AG09319 (cell line): Measurements from ENCODE around the gene CHCHD5.

Source experiments
- DNase-seq: peaks from one replicate; pipeline ENCODE4 v3.0.0-alpha.2; 2010; ENCODE audit warnings: low read depth; ENCODE audit errors: extremely low read depth
- TF ChIP-seq, protein P1 (sequence below): IDR thresholded peaks from 2 replicates; pipeline ENCODE4 v1.5.1; 2011; ENCODE audit warnings: low read depth, mild to moderate bottlenecking, inconsistent platforms, low read length, moderate library complexity

CHCHD5 gene

DNA sequence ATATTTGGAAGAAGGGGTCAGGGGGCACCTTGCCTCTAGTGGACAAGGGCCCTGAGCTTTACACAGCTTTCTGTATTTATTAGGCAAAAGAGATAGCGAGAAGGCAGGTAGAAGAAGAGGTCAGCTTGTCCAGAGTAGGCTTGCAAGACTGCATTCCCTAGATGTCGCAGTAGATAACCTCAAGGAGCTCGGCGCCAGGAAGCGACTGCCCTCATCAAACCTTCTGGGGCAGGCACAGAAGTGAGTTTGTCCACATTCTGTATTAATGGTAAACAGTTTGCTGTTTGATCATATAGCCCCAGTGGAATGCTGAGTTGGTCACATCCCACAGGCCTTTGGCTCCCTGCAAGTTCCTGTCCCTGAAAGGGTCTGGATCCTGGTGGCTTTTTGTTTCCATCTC lies 7.0 kb downstream of the CHCHD5 start:
- TF ChIP-seq, protein P1, sequence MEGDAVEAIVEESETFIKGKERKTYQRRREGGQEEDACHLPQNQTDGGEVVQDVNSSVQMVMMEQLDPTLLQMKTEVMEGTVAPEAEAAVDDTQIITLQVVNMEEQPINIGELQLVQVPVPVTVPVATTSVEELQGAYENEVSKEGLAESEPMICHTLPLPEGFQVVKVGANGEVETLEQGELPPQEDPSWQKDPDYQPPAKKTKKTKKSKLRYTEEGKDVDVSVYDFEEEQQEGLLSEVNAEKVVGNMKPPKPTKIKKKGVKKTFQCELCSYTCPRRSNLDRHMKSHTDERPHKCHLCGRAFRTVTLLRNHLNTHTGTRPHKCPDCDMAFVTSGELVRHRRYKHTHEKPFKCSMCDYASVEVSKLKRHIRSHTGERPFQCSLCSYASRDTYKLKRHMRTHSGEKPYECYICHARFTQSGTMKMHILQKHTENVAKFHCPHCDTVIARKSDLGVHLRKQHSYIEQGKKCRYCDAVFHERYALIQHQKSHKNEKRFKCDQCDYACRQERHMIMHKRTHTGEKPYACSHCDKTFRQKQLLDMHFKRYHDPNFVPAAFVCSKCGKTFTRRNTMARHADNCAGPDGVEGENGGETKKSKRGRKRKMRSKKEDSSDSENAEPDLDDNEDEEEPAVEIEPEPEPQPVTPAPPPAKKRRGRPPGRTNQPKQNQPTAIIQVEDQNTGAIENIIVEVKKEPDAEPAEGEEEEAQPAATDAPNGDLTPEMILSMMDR, result no peak

DNA sequence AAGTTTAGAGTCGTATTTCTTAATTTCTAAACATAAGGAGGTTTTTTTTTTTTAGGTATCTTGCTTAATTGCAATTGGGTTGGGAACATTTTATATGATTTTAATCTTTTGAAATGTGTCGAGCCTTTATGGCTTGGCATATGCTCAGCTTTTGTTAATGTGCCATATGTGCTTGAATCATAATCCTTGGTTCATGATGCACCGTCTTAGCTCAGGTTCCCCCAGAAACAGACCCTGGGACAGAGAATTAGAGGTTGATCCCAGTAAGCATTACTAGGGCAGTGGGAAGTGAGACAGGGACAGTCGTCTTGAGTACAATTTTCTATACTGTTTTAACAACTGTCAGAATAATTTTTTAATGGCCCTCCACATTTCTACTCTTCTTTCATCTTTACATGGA lies 9.3 kb downstream of the CHCHD5 start:
- TF ChIP-seq, protein P1, result no peak
- DNase-seq, result no peak

More for the DNA sequence above, 7.0 kb downstream of the CHCHD5 start:
- DNase-seq, result no peak

DNA sequence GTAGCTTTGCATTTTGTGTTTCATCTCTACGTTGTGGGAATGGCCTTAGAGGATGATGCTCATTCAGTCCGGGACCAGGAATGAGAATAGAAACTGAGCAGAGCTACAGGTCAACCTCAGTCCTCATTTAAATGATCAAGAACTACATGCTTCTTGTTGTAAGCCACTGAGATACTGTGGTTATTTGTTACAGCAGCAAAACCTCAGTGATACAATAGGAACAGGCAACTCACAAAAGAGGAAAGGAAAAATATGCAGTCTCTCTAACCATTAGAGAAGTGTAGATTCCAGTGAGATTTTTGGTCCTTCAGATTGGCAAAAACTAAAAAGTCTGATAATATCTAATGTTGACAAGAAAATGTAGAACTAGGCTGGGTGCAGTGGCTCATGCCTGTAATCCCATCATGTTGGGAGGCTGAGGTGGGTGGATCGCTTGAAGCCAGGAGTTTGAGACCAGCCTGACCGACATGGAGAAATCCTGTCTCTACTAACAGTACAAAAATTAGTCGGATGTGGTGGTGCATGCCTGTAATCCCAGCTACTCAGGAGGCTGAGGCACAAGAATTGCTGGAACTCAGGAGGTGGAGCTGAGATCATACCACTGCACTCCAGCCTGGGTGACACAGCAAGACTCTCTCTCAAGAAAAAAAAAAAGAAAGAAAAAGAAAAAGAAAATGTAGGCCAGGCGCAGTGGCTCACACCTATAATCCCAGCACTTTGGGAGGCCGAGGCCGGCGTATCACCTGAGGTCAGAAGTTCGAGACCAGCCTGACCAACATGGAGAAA lies 13.3 kb downstream of the CHCHD5 start:
- TF ChIP-seq, protein P1, result no peak
- no peak for DNase-seq

DNA sequence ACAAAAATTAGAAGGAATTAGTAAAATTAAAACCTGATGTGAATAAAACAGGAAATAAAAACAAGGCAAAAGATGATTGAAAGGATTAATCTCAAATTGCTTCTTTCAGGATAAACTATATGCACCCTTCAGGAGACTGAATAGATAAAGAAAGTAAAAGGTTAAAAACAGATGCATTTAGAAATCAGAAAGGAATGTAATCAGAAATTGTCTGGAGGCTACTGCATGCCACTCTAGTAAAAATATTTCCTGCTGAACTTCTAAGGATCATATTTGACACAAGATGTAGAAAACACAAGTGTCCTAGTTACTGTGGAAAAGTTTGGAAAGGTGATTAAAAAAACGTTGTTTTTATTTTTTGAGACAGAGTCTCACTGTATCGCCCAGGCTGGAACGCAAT lies 16.2 kb downstream of the CHCHD5 start:
- TF ChIP-seq, protein P1, result no peak
- DNase-seq, result no peak

DNA sequence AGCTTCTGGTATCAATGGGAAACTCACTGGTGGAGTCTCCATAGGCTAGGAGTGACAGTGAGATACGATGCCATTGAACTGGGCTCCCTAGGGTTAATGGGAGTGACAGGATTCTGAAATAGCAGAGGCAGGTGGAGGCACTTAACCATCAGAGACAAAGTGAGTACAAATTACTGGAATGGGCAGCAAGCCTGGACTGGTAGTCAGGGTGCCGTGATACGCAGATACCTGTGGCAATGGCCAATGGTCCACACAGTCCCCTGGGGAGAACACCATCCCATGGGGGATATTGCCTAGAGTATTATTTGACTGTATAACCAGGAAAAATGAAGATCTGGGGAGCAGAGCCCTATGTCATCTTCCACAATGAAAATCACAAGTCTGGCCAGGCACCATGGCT lies 17.3 kb downstream of the CHCHD5 start:
- TF ChIP-seq, protein P1, result no peak
- no peak for DNase-seq

DNA sequence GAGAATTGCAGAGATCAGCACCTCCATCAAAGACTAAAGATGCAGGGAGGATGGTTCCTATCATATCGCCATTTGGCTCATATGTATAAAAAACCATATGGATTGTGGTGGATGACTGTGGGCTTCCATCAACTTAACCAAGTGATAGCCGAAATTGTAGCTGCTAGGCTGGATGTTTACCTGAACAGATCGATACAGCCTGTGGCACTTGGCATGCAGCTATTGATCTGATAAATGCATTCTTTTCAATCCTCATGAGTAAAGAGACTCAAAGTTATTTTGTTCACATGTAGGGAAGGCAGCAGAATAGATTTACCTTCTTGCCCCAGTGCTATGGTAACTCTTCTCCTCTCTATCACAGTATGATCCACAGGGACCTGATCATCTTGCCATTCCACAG lies 18.5 kb downstream of the CHCHD5 start:
- no peak for DNase-seq
- TF ChIP-seq, protein P1, result no peak

DNA sequence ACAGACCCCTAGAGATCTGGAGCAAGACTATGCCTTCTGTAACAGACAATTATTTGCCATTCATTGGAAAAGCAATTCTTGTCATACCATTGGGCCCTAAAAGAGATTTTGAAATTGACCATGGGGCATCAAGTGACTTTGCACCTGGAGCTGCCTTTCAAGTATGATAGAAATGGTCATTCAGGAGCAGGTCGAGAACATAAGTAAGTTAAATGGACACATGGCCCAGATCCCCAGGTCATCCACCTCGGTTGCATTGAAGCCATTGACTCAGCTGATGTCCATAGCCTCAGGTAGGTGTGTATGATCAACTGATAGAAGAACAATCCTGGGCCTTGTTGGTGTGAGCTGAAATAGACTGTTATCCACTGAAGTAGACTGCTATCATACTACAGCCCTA lies 19.3 kb downstream of the CHCHD5 start:
- DNase-seq, result no peak
- TF ChIP-seq, protein P1, result no peak
